ENCODE data around the gene HIC2.
"Not testable (repeated sequence)": the region's sequence is repeated elsewhere in the genome, so short reads cannot be mapped to it uniquely, and the experiment has no call there.

HIC2 gene, protein sequence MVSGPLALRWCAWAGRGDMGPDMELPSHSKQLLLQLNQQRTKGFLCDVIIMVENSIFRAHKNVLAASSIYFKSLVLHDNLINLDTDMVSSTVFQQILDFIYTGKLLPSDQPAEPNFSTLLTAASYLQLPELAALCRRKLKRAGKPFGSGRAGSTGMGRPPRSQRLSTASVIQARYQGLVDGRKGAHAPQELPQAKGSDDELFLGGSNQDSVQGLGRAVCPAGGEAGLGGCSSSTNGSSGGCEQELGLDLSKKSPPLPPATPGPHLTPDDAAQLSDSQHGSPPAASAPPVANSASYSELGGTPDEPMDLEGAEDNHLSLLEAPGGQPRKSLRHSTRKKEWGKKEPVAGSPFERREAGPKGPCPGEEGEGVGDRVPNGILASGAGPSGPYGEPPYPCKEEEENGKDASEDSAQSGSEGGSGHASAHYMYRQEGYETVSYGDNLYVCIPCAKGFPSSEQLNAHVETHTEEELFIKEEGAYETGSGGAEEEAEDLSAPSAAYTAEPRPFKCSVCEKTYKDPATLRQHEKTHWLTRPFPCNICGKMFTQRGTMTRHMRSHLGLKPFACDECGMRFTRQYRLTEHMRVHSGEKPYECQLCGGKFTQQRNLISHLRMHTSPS

DNA sequence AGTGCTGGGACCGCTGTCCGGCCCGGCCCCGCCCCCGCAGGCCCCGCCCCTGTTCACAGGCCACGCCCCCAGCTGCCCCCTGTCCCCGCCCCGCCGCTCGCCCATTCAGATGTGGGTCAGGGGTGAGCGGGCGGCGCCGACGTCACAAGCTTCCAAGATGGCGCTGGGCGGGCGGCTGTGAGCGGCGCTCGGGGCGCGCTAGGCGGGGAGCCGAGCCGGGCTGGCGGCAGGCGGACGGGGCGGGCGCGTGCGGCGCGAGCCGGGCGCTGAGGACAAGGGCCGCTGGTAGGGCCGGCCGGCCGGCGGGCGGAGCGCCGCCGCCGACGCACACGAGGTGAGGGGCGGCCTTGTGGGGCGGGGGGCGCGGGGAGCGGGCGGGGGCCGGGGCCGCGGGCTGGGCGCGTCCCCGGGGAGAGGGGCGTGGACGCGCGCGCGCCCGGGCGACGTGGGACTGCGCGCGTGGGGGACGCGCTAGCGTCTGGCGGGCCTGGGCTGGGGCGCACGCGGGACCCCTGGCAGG, at the start of gene HIC2:
TSS of gene HIC2 (plus strand) at position 145 of the 520 bp plus-strand sequence. CDS start 25,461 bp downstream, outside the sequence.
- DNase-seq (ENCODE audit: low spot score) = not testable (repeated sequence)

DNA sequence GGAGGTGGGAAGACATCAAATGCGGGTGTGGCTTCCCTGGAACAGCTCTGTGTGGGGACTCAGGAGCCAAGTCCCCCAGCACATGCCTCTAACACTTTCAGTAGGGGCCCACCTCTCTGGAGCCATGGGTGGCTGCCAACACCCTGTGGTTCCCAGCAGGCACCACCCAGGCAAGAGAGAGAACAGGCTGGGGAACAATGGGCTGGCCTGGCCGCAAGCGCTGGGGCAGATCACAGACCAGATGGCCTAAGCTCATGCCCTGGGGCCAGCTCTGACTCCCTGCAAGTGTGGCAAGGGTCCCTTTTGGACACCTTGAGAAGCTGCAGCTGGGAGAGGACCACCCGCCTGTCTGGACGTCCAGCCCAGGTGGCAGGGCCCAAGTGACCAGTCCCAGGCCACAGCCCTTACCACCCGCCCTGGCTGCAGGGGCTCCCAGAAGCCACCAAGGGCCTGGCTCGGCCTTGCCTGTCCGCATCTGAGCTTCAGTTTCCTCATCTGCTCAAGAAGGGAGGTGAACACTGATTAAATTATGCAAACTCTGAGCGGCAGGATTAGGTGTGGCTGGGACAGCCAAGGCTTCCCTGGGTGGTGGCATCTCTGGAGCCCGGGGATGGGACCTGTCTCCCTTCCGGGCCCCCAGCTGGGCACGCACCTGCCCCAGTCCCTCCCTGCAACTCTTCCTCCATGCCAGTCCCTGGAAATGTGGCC, 48.4 kb upstream of the HIC2 start:
- not testable (repeated sequence) for DNase-seq (ENCODE audit: low spot score)

DNA sequence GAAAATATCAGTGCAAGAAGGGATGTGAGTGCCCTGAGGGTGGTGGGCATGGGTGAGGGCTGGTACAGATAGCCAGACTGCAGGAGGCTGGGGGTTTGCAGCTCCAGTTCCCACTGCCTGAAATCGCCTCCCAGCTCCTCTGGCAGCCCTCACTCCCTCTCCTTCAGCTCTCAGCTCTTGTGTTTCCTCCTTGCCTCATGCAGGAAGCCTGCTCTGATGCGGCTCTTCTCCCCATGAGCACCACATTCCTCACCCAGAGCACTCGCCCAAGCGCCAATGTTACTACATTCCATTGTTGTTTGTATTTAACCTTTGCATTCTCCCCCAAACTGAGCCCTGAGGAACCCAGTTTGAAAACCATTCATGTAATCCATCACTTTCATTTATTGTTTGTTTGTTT, 41.3 kb upstream of the HIC2 start:
- DNase-seq (ENCODE audit: low spot score) = not testable (repeated sequence)

DNA sequence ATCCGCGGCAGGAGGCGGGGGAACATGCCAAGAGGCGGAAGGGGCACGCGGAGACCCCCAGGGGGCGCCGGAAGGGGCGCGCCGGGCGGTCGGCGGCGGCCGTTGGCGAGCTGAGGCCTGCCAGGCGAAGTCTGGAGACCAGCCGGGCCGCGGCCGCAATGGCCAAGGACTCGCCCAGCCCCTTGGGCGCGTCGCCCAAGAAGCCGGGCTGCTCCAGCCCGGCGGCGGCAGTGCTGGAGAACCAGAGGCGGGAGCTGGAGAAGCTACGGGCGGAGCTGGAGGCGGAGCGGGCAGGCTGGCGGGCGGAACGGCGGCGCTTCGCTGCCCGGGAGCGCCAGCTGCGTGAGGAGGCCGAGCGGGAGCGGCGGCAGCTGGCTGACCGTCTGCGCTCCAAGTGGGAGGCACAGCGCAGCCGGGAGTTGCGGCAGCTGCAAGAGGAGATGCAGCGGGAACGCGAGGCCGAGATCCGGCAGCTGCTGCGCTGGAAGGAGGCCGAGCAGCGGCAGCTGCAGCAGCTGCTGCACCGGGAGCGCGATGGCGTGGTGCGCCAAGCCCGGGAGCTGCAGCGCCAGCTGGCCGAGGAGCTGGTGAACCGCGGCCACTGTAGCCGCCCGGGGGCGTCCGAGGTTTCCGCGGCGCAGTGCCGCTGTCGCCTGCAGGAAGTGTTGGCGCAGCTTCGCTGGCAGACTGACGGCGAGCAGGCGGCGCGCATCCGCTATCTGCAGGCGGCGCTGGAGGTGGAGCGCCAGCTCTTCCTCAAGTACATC, 33.3 kb upstream of the HIC2 start, which contains the start of gene RIMBP3B:
TSS of gene RIMBP3B (plus strand) at position 51 of the 767 bp plus-strand sequence. CDS start at position 159, 108 bp downstream.
- DNase-seq (ENCODE audit: low spot score) = not testable (repeated sequence)

DNA sequence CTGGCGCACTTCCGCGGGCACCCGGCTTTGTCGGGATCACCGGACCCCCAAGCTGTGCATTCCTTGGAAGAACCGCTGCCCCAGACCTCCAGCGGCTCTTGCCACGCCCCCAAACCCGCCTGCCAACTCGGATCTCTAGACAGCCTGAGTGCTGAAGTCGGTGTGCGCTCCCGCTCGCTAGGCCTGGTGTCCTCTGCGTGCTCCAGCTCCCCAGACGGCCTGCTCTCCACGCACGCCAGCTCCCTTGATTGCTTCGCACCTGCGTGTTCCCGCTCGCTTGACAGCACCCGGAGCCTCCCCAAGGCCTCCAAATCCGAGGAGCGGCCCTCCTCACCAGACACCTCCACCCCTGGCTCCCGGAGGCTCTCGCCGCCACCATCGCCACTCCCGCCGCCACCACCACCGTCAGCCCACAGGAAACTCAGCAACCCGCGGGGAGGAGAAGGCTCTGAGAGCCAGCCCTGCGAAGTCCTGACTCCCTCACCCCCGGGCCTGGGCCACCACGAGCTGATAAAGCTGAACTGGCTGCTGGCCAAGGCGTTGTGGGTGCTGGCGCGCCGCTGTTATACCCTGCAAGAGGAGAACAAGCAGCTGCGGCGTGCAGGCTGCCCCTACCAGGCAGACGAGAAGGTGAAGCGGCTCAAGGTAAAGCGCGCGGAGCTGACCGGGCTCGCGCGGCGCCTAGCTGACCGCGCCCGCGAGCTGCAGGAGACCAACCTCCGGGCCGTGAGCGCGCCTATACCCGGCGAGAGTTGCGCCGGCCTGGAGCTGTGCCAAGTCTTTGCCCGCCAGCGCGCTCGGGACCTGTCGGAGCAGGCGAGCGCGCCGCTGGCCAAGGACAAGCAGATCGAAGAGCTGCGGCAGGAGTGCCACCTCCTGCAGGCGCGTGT, 32.5 kb upstream of the HIC2 start:
- not testable (repeated sequence) for DNase-seq (ENCODE audit: low spot score)

DNA sequence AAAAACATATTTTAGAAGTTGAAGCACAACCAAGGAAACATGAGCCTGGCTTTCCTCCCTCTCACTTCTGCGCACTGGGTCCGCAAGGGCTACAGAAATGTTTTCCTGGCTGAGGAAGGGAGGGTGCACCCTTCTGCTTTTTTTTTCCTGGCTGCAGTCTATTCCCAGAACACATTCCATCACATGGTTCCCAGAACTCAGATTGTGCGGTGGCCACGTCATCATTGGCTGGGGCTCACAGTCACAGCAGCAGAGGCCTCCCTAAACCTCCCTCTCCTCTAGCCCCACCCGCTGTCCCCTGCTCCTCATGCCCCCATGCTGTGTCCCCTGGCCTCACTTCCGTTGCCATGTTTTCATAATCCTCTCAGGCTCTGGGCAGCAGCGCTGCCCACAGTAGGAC, 27.7 kb upstream of the HIC2 start:
- DNase-seq (ENCODE audit: low spot score) = not testable (repeated sequence)

DNA sequence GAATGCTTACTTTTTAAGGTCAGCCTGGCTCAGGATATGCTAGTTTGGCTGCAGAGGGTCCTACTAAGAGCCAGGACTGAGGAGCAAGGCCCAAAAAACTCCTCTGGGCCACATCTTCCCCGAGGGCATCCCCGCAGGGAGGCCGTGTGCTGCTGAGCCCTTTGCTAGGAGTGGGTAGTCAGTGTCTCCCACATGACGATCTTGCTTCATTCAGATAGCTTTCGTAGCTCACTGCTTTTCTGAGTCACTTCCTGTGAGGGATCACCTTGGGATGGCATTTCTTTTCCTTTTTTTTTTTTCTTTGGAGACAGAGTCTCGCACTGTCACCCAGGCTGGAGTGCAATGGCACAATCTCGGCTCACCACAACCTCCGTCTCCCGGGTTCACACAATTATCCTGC, 27.2 kb upstream of the HIC2 start:
- not testable (repeated sequence) for DNase-seq (ENCODE audit: low spot score)

DNA sequence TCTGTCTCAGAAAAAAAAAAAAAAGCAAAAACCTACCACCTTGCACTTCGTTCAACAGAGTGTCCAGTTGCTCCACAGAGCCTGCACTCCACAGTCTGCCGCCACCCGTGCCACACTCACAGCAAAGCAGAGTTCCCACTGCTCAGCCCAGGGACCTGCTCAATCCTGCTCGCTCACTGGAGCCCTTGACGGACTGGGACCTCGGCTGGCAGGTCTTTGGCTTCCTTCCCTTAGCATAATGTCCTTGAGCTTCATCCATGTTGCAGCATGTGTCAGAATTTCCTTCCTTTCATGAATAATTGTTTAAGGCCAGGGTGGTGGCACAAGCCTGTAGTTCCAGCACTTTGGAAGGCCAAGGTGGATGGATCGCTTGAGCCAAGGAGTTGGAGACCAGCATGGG, 22.6 kb upstream of the HIC2 start:
- DNase-seq (ENCODE audit: low spot score) = not testable (repeated sequence)

DNA sequence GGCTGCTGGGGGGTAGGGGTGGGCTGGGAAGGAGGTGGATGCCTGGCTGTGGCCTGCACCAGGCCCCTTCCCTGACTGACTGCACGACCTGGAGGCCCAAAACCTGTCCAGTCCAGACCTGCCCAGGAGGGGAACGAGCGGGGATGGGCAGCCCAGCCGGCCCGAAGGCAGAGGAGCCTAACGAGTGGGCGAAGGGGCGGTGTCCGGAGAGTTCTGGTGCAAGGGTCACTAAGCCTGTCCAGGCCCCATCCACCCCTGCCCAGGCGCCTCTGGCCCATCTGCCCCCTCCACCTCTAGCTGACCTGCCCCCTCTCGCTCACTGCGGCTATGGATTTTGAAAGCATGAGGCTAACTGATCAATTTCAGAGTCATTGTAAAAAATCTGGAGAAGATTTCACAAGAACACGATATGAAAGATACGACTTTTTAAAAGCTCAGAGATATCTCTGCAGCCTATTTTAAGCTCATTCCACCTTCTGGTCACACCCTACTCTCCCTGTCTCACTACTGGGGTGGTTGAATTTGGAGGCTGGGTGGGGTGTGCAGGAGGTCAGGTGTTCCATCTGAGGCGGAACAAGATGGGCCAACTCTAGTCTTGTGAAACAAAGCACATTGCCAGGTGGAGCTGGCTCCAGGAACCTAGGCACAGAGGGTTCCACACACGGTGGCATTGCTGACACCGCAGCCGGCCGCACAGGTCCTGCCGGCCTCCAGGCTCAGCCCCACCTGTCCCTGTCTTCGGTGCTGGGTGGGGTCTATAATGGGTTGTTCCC, 15.8 kb upstream of the HIC2 start:
- DNase-seq (ENCODE audit: low spot score) = not testable (repeated sequence)

DNA sequence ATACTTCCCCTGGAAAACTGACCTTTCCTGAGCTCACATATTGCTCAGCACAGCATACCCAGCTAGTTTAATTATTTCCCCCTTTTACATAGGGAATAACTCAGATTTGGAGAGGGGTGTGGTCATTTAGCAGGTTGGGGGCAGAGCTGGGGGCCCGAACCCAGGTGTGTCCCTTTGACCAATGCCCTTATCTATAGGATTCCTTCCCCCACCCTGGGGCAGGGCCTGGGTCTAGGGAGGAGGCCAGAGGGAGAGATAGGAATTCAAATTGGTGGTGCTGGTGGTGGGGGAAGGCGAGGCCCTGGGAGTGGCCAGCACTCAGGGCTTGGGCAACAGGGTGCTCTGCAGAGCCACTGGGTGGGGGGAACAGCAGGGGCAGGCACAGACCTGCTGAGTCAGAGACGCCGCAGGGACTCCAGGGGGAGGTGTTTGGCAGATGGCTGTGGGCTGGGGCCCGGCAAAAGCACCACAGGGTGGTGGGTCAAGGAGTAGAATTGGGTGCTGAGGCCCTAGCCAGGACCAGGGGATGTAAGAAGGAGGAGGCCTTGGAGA, 14.3 kb upstream of the HIC2 start:
- DNase-seq (ENCODE audit: low spot score) = not testable (repeated sequence)

DNA sequence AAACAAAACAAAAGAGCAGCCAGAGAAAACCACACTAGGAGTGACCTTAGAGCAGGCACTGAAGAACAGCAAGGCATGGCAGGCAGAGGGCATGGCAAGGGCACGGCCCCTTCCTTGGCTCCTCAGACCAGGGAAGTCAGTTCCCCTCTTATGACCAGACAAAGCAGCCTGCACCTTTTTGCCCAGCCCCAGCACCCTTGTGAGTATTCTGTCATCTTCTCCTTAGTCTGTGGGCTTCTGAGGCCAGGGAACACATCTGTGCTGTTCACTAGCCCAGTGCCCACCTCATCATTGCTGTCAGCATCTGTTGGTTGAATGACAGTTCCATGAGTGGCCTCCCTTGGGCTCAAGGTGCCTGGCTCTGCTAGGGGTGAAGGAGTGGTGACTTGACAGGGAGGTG, 10.0 kb upstream of the HIC2 start:
- not testable (repeated sequence) for DNase-seq (ENCODE audit: low spot score)

DNA sequence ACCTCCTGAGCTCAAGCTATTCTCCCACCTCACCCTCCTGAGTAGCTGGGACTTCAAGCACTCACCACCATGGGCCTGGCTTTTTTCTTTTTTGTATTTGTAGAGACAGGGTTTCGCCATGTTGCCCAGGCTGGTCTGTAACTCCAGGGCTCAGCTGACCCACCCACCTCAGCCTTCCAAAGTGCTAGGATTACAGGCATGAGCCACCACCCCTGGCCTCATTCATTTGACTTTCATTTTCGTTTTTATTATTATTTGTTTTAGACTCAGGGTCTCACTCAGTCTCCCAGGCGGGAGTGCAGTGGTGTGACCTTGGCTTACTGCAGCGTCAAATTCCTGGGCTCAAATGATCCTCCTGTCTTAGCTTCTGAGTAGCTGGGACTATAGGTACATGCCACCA, 9.4 kb upstream of the HIC2 start:
- not testable (repeated sequence) for DNase-seq (ENCODE audit: low spot score)

DNA sequence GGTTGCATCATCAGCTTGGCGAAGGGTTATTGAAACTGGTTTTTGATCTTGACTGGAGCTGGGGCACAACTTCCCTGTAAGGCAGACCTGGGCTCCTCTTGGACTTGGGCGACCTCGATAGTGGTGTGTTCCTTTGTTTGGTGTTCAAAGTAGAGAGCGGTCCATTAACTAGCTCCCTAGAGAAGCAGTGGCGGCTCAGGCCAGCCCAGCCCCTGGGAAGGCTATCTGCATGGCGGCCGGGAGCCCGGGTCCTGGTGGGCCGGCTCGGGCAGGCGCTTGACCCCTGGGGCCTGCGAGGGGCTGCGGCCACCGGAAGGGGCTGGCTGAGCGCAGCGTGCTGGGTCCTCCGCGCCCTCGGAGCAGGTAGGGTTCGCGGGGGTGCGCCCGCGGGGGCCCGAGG, 796 bp upstream of the HIC2 start:
- DNase-seq (ENCODE audit: low spot score) = not testable (repeated sequence)

DNA sequence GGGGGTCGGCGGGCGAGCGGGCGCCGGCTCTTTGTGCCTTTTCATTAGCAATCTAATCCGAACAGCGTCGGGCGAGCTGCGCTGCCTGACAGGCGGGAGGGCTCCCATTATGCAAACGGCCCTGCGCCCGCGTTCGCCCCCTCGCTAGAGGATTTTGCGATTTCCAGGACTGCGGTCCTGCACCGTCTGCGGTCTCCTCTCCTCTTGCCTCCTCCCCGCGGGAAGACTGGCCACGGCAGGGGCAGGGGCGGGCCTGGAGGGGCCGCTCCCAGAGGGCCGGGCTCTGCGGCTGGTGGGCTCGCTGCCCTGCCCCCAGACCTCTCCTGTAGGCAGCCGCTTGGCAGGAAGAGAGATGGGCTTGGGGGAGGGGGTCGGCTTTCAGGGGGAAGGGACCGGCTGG, 682 bp downstream of the HIC2 start:
- not testable (repeated sequence) for DNase-seq (ENCODE audit: low spot score)

DNA sequence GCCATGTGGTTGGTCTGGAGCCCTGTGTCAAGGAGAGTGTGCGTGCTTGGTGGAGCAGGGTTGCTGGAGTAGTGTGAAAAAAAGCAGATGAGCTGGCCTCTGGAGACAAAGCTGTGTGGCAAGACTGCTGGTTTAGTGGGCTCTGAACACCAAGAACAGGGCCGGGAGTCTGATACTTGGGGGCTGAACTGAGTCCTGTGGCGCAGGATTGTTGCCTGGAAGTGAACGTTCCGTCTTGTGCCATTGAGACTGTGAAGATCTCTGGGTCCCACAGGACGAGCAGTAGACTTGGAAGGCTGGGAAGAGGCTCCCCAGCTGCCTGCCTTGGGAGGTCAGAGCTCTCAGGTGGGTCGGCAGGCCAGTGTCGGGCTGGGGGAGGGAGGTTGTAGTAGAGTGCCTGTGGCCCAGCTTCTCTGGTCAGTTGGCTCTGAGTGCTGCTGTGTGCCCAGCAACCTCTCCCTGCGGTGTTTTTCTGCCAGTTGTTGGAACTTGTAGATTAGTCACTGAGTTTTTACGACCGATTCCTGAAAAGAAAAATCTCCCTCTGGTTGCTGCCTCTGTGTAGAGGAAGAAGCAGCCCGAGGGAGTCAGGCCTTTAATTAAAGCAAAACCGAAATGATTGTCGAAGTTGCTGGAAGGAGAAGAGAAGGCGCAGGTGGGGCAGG, 1.9 kb downstream of the HIC2 start:
- DNase-seq (ENCODE audit: low spot score) = not testable (repeated sequence)

DNA sequence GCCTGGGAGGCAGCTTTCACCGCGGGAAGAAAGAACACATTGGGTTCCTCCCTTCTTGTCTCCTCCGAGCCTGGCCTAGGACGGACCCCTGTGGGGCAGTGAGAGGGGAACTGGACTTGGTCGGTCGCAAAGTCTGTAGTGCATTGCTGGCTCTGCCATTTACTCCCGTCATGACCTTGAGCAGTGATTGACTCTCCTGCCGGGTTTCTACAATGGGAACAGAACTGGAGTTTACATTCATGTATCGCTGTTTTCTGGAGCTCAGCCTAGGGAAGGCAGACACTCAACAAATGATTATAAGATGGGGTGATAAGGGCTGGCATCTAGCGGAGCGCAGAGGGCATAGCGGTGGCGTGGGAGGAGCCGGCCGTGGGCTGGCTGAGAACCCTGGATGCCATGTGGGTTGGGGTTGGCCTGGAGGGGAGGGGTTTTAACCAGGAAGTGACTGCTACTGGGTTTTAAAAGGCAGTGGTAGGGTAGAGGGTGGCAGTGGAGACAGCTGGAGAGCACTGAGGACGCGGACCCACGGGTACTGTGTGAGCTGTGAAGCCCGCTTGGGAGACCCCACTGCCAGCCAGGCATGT, 3.1 kb downstream of the HIC2 start:
- not testable (repeated sequence) for DNase-seq (ENCODE audit: low spot score)

DNA sequence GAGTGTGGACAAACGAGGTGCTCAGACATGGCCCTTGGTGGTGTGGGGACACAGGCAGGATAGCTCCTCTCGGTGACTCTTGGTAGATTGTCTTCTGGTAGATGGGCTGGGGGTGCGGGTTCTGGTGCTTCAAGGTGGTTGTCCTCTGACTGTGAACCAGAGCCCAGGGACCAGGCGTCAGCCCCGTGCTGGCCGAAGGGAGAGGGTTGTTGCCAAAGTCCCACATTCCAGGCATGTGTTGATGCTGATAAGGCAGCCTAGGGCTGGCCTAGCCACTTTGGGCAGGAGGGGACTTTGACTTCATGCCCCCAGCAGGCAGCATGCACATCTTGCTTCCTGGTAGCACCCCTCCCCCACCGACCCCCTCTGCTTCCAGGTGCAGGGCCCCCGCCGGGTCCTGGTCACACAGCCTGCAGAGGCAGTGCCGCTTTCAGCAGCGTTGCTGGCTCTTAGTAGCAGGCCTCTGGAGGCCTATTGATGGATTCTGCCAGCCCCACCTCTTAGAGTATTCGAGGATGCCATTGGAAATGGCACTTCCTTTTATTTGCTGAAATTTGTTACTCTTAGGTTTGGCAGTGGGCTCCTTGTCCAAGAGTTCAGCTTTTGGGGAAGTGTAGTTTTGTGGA, 7.0 kb downstream of the HIC2 start:
- not testable (repeated sequence) for DNase-seq (ENCODE audit: low spot score)
